CD4-positive, alpha-beta T cell treated with Interleukin-4 for 4 hours (primary cell): ENCODE results near the gene SMAGP.
"Not testable (repeated sequence)": the region's sequence is repeated elsewhere in the genome, so short reads cannot be mapped to it uniquely, and the experiment has no call there.

Experiments
- DNase-seq: peaks from one replicate; pipeline ENCODE4 v3.0.0-alpha.2; 2020

The SMAGP gene

GRCh38 chr12:51222461-51222860 is 47.8 kb downstream of the SMAGP start:
- no peak for DNase-seq

DNA sequence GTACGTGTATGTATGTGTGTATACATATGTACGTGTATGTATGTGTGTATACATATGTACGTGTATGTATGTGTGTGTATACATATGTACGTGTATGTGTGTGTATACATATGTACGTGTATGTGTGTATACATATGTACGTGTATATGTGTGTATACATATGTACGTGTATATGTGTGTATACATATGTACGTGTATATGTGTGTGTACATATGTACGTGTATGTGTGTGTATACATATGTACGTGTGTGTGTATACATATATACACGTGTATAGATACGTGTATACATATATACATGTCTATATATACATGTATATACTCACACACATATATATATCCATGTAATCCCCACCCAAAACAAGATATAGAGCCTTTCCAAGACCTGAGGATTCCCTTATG is 50.4 kb downstream of the SMAGP start:
- DNase-seq, result not testable (repeated sequence)

- no peak for DNase-seq
Measured at GRCh38 chr12:51219322-51219721, 50.9 kb downstream of the SMAGP start.

- no peak for DNase-seq
Measured at GRCh38 chr12:51218607-51219161, 51.5 kb downstream of the SMAGP start.

DNA sequence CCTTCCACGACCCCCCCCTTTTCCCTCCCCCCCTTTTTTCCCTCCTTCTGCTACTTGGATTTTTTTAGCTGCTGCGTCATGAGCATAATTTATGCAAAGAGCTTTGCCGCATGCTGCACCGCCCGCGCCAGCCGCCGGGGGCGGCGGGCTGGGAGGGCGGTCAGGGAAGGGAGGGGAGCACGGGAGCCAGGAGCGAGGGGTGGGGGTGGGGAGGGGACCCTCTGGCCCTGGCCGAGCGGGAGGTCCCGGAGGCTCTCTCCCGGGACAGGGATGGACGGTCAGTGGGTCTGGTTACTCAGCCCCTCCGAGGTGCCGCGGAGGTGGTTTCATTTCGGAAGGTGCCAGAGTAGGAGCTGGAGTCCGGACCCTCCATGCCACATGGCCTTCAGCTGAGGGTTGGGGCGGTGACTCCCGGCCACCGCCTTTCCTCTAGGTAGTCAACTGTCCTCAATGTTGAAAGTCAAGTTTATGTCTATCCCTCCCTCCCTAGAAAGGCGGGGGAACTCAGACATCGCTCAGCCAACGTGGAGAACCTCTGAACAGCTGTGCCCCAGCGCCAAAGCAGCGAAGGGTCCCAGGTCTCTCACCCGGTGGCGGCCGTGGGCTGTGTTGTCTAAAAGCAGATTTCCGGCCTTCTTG is 52.1 kb downstream of the SMAGP start, which contains the start of gene POU6F1:
TSS of gene POU6F1 (minus strand) at position 95 of the 639 bp plus-strand sequence. CDS start 11,226 bp downstream, outside the sequence.
- peak; percentile 74 for DNase-seq

DNA sequence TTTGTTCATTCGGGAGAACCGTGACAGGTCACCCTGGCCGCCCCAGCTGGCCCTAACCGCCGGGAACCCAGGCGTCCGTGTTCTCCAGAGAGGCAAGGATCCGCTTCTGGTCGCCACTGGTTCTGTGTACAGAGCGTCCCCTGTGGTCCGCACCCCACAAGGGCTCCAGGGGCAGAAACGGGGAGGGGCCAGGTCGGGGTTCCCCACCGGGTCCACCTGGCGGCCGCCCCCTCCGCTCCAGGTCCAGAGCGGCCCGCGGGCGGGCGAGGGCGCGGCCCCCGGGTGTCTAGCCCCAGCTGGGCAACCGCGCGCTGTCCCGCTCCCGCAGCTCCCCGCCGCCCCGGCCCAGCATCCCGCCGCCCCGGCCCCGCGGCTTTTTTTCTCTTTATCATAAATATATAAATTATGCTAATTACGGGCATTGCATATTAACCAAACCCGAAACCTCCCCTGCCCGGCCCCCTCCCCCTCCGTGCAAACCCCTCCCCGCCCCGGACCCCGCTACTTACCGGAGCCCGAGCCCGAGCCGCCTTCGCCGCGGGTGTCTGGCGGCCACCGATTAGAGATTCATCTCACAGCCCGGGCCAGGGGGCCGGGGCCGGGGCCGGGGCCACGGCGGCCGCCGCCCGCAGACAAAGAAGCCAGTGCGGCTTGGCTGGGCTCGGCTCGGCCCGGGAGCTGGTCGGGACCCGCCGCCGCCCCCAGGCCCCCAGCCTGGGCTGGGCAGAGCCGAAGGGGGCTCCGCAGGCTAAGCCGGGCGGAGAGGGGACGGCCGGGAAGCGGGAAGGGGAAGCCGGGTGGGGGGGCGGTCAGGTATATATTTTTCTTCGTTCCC is 52.9 kb downstream of the SMAGP start:
- peak; percentile 47 for DNase-seq

DNA sequence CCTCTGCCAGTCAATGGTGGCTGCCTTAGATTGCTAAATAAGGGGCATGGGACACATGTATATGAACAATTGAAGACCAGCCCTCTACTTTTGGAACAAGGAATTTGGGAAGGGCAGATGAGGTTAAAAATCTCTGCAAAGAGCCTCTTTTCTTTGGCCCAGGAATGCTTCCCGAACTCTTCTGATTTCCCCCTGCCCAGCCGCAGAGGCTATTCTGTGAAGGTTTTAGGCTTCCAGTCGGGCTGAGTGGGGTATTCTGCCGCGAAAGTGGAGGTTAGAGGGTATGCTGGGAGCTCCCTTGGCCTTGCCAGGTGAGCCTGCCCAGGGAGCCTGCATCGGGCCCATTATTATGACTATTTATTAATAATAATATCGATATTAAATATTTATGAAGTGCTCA is 53.6 kb downstream of the SMAGP start:
- DNase-seq, result no peak

- DNase-seq, result no peak
Measured at GRCh38 chr12:51214895-51215294, 55.3 kb downstream of the SMAGP start.

GRCh38 chr12:51210690-51211395 is 59.4 kb downstream of the SMAGP start:
- no peak for DNase-seq

DNA sequence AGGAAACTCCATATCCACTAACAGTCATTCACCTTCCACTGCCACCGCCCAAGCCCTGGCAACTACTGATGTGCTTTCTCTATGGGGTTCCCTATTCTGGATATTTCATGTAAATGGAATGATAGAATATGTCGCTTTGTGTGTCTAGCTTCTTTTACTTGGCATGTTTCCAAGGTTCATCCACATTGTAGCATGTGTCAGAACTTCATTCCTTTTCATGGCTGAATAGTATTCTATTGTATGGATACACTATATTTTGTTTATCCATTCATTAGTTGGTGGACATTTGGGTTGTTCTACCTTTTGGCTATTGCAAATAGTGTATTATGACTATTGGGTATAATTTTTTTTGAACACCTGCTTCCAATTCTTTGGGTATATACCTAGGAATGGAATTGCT is 61.0 kb downstream of the SMAGP start:
- DNase-seq, result no peak

- DNase-seq, result no peak
Measured at GRCh38 chr12:51208016-51208660, 62.1 kb downstream of the SMAGP start.

DNA sequence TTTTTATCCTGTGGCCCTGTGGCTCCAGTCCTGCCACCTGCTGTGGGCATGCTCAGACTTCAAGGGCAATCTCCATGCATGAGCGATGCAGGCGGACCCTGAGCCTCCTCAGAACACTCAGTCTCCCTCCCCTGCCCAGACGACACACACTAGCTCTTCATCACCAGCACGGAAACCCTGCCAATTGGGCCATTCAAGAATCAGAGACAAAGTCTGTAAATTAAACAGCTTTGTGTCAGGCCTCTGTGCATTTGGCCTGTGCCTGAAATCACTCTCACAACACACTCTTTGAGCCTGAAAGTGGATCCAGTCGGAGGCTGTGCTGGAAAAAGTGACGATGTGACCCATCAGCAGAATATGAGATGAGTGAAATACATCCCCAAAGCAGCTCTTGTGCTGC is 64.9 kb downstream of the SMAGP start:
- no peak for DNase-seq

GRCh38 chr12:51202718-51203117 is 67.5 kb downstream of the SMAGP start:
- DNase-seq, result peak; percentile 27

DNA sequence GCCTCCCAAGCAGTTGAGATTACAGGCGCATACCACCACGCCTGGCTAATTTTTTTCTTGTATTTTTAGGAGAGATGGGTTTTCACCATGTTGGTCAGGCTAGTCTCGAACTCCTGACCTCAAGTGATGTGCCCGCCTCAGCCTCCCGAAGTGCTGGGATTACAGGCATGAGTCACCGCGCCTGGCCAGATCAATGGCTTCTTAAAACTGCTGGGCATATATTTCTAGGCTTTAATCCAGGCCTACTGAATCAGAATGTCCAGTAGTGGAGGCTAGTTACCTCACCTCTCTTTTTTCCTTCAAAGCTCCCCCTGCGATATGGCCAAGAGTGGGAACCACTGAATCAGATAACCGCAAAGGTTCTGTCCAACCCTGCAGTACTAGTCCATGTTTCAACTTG is 69.4 kb downstream of the SMAGP start:
- no peak for DNase-seq

GRCh38 chr12:51200156-51200555 is 70.1 kb downstream of the SMAGP start:
- no peak for DNase-seq

GRCh38 chr12:51199366-51199945 is 70.8 kb downstream of the SMAGP start:
- DNase-seq, result no peak

- no peak for DNase-seq
Measured at GRCh38 chr12:51198568-51199365, 71.4 kb downstream of the SMAGP start.

DNA sequence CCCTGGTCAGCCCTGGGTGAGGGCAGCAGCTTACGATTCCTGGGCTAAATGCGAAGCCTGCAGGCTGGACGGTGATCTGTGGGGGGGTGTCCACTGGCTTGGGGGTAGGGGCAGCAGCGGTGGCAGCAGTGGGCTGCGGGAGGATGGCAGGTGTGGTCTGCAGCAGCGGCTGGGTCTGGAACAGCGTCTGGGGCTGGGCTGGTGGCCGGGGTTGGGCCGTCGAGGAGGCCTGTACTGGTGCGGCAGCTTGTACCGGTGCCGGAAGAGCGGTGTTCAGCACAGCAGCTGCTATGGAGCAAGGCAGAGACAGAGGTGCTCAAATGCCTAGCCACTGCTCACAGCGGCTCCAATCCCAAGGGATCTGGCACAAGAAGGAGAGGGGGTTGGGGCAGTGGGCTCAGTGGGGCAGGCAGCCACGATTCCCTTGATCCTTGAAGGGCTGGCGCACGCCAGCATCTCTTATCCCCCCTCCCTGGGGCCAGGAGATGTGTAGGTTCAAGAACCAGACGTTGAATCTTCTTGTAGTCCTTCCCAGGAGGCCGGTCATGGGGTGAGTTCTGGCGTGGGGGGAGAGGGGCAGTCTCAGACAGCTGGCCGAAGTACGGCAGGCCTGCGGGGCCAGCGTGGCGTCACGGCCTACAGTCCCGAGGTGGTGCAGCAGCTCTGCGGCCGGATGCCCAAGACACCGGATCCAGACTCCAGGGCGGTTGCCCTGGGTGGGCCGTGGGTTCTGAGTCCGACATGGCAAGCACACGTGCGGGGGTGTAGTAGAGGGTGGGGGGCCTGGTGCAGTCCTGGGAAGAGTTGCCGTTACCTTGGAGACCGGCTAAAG is 72.3 kb downstream of the SMAGP start:
- no peak for DNase-seq

- no peak for DNase-seq
Measured at GRCh38 chr12:51196547-51196946, 73.7 kb downstream of the SMAGP start.

- no peak for DNase-seq
Measured at GRCh38 chr12:51195841-51196240, 74.4 kb downstream of the SMAGP start.
